ENCODE data around the gene VWC2. TPM values are rescaled to one million over a fixed set of nuclear protein-coding genes. Genes with fewer than 3 reads are reported as not detected.

VWC2 gene
- total RNA-seq, 1 donor from 2014 or later: not detected

- Histone ChIP-seq H2AFZ (replicated peaks) (peak overlapping the region; percentile 53), H3K79me2 (ENCODE audit: low read depth) (no peaks in the 10 kb centered on the region), H3K4me1 (no peaks in the 10 kb centered on the region), H3K9ac (no peak overlapping the region), H3K9me3 (ENCODE audit: low read depth) (no peaks in the 10 kb centered on the region), H3K27ac (no peak overlapping the region), H3K27me3 (no peaks in the 10 kb centered on the region), H3F3A (ENCODE audit: low read depth) (no peaks in the 10 kb centered on the region), H4K20me1 (ENCODE audit: low read depth) (no peaks in the 10 kb centered on the region), H3K4me3 (no peak overlapping the region), H3K36me3 (no peaks in the 10 kb centered on the region), H3K4me2 (no peak overlapping the region)
- no peaks in the 10 kb centered on the region for H3K36me3 Mint-ChIP-seq
- H3K4me3 Mint-ChIP-seq: no peak overlapping the region
- H3K9me3 Mint-ChIP-seq: no peaks in the 10 kb centered on the region
- peak overlapping the region; percentile 89 for H3K27ac Mint-ChIP-seq
- H3K4me1 Mint-ChIP-seq: peaks cover 9% of the 10 kb centered on the region
- DNase-seq (ENCODE audit: low spot score): peak; percentile 77
- H3K27me3 Mint-ChIP-seq (ENCODE audit: insufficient read depth, low read depth): peaks cover 8% of the 10 kb centered on the region
- TF ChIP-seq CTCF (IDR thresholded peaks at IDR 0.05) (peak; percentile 91), EZH2 (IDR thresholded peaks at IDR 0.05) (no peak), EZH2phosphoT487 (IDR thresholded peaks at IDR 0.05) (no peak)
Measured at GRCh38 chr7:49852619-49853462, 79.4 kb downstream of the VWC2 start.

GRCh38 chr7:49855281-49855980 is 82.0 kb downstream of the VWC2 start:
- H3K4me2 ChIP-seq: no peak overlapping the region

GRCh38 chr7:49860293-49860692 is 86.9 kb downstream of the VWC2 start:
- H3K4me1 Mint-ChIP-seq: peaks cover under 1% of the 10 kb centered on the region
- no peaks in the 10 kb centered on the region for H3K9me3 ChIP-seq (ENCODE audit: low read depth)
- H3K27me3 Mint-ChIP-seq (ENCODE audit: insufficient read depth, low read depth): peaks cover 2% of the 10 kb centered on the region
- H3K27me3 ChIP-seq: no peaks in the 10 kb centered on the region
- no peak for DNase-seq (ENCODE audit: low spot score)
- no peak overlapping the region for H3K4me3 ChIP-seq
- no peaks in the 10 kb centered on the region for H3F3A ChIP-seq (ENCODE audit: low read depth)
- H3K4me1 ChIP-seq: no peaks in the 10 kb centered on the region
- no peaks in the 10 kb centered on the region for H3K79me2 ChIP-seq (ENCODE audit: low read depth)
- H3K27ac ChIP-seq: no peak overlapping the region
- no peaks in the 10 kb centered on the region for H4K20me1 ChIP-seq (ENCODE audit: low read depth)
- H3K9ac ChIP-seq: no peak overlapping the region
- H3K36me3 ChIP-seq: no peaks in the 10 kb centered on the region
- no peak overlapping the region for H3K4me3 Mint-ChIP-seq
- no peaks in the 10 kb centered on the region for H3K36me3 Mint-ChIP-seq
- H3K9me3 Mint-ChIP-seq: peaks cover 7% of the 10 kb centered on the region
- H3K27ac Mint-ChIP-seq: no peak overlapping the region
- no peak for TF ChIP-seq EZH2 (IDR thresholded peaks at IDR 0.05)
- TF ChIP-seq CTCF (IDR thresholded peaks at IDR 0.05): no peak
- no peak for TF ChIP-seq EZH2phosphoT487 (IDR thresholded peaks at IDR 0.05)
- H3K4me2 ChIP-seq: no peak overlapping the region
- H2AFZ ChIP-seq (replicated peaks): no peak overlapping the region

More at GRCh38 chr7:49855281-49855980, 82.0 kb downstream of the VWC2 start:
- Mint-ChIP-seq H3K9me3 (no peaks in the 10 kb centered on the region), H3K27ac (no peak overlapping the region), H3K36me3 (no peaks in the 10 kb centered on the region), H3K4me1 (peaks cover 7% of the 10 kb centered on the region), H3K27me3 (ENCODE audit: insufficient read depth, low read depth) (peaks cover 5% of the 10 kb centered on the region), H3K4me3 (no peak overlapping the region)
- Histone ChIP-seq H3K4me1 (no peaks in the 10 kb centered on the region), H4K20me1 (ENCODE audit: low read depth) (no peaks in the 10 kb centered on the region), H2AFZ (replicated peaks) (no peak overlapping the region), H3K79me2 (ENCODE audit: low read depth) (no peaks in the 10 kb centered on the region), H3K9ac (no peak overlapping the region), H3K27ac (no peak overlapping the region), H3K36me3 (no peaks in the 10 kb centered on the region), H3K27me3 (no peaks in the 10 kb centered on the region), H3K9me3 (ENCODE audit: low read depth) (no peaks in the 10 kb centered on the region), H3K4me3 (no peak overlapping the region), H3F3A (ENCODE audit: low read depth) (no peaks in the 10 kb centered on the region)
- no peak for TF ChIP-seq EZH2phosphoT487 (IDR thresholded peaks at IDR 0.05)
- DNase-seq (ENCODE audit: low spot score): no peak

Data from neural progenitor cell (in vitro differentiated cells).